Fibroblast of skin of left quadriceps (primary cell): ENCODE data around the gene ARMH3.
"Not testable (repeated sequence)": the region's sequence is repeated elsewhere in the genome, so short reads cannot be mapped to it uniquely, and the experiment has no call there.

Source experiments
- DNase-seq, 2 experiments: peaks; one replicate each; pipeline ENCODE4 v3.0.0-alpha.2; 2013; ENCODE audit warnings: low read depth in 2 of 2

The ARMH3 gene

DNA sequence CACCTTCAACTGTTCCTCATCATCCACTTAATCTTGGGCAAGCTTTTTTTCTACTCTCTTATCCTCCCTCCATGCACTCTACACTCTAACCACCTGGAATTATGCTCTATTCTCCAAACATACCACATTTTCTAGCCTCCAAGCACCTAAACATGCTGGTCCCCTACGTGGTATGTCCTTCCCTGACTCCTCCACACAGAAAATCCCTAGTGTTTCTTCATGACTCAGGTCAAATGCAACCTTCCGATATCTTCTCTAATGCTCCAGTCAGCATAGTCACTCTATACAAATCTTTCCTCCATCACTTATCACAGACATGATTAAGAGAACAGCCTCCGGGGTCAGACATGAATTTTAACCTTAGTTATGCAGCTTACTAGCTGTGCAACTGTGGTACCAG, 68.8 kb downstream of the ARMH3 start:
- DNase-seq = no peak

DNA sequence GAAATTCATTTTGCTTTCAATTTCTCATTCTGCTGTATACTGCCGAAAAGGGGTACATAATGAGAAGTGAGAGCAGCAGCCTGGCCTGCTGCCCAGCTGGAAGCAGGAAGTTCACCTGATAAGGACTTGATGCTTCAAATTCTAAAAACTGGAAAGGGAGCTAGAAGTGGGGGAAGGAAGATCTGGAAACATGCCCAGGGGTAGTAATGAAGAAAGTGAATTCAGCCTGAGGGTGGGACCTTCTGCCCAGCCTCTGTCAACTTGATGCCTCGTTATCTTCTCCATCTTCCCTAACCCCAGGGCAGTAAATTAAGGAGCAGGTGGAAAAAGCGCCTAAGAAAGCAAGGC, 69.4 kb downstream of the ARMH3 start:
- no peak for DNase-seq

DNA sequence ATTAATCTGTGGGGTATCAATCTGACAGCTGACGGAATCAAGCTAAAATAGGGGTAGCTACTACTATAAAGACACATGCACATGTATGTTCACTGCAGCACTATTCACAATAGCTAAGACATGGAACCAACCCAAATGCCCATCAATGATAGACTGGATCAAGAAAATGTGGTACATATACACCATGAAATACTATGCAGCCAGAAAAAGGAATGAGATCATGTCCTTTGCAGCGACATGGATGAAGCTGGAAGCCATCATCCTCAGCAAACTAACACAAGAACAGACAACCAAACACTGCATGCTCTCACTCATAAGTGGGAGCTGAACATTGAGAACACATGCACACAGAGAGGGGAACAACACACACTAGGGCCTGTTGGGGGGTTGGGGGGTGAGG, 75.3 kb downstream of the ARMH3 start:
- not testable (repeated sequence) for DNase-seq

DNA sequence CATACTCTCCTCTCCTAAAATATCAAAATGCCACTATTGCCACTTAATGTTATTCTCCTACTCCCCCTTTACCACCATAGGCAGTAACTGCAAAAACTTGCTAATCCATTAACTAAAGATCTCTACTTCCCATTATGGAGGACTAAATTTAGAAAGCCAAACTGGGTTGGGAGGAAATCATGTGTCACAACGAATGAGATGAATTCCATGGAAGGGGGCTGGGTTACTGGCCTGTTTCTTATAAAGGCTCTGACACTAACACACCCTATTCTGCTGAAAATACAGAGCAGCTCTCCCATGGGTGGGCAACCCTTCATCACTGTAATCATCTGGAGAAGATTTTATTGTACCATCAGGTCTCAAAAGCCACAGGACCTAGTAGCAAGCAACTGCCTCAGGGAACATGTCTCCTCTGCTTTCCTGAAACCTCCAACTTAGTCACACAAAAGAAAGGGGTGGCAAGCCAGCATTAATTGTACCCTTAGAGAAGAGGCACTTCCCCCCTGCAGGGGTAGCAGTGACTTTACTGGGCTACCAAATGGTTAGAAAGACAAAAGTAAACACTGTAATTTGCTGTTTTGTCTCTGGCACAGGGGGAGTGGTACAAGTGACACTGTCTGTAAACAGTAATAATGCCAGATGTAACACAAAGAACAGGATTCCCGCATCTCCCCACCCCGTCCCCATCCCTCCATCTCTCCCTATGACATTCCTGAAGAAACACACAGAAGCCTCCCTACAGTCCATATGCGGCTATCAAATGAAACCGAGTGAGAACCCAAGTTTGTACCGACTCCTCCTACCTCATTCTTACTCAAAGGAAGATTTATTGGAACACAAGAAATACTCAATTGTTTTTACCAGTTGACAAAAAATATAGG, 81.6 kb downstream of the ARMH3 start:
- DNase-seq = peak in 1 of 2 experiments; percentile 5

DNA sequence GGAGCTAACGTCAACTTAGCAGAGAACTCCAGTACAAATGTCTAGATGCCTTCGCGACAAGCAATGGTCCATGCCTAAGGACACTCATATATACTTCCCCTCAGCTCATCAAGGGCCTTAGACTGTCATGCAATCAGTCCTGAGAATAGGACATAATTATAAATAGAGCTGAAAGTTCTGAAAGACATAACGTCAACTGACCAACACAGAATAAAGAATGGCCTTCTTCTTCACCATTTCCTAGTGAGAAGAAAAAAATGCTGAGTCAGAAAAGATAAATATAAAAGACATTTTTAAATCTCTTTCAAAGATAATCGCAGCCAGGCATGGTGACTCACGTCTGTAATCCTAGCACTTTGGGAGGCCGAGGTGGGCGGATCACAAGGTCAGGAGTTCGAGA, 83.2 kb downstream of the ARMH3 start:
- no peak for DNase-seq

DNA sequence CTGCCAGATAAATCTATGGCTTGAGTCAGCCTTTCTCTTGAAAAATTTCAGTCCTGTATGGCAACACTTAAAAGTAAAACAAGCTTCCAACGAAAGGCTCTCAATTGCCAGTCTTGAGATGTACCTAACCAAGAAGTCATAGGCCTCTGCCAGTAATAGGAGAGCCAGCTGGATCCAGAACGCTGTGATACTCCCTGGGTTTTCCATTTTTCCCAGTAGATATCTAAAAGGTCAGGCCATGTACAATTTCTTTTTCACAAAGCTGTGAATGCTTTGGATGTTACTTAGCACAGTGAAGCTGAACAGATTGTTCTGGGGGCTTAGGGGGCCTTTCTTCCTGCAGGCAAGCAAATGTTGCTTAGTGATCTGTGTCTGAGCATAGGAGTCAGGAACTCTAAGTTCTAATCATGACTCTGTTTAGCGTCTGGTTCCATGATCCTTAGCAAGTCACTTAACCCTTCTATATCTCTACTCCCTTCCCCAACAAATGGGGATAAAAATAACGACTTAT, 86.5 kb downstream of the ARMH3 start:
- DNase-seq = no peak

DNA sequence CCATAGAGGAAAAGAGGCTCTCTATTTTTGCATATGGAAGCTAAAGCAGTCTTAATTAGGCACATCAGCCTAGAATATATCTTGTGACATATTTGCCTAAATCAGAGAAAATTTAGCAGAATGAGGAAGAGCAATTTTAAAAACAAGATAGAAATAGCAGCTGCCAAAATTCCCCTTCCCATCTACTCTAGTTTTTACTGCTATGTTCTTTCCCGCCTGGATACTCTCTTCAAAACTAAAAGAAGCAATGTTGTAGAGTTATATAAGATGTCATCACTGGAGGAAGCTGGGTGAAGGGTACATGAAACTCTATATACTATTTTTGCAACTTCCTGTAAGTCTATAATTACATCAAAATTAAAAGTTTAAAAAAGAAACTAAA, 87.0 kb downstream of the ARMH3 start:
- no peak for DNase-seq

DNA sequence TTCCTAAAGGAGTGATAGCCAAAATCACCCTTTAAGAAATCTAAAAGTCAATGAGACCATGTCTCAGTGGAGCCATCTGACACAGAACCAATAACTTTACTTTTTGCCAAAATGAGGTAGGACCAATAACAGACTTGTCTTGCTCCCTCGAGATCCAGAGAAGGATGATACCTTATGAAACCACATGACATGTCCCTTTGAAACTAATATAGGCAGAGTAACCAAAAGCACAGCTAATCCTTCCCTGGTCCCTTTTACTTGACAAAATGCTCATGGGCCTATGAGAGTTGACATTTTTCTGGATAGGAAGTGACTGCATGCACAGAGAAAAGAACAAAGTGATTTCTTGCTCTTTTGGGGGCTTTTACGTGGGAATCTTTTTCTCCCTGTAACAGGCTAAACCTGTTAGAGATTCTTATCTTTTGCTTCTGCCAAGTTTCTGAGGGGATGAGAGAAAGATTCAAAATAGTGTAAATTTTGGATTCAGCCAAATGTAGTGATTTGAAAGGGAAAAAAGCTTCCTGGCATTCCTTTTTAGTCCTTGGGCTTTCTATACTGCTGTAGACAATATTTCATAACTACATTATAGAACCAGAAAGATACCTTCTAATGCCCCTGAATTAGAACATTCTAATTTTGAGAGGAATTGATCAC, 87.6 kb downstream of the ARMH3 start:
- no peak for DNase-seq

DNA sequence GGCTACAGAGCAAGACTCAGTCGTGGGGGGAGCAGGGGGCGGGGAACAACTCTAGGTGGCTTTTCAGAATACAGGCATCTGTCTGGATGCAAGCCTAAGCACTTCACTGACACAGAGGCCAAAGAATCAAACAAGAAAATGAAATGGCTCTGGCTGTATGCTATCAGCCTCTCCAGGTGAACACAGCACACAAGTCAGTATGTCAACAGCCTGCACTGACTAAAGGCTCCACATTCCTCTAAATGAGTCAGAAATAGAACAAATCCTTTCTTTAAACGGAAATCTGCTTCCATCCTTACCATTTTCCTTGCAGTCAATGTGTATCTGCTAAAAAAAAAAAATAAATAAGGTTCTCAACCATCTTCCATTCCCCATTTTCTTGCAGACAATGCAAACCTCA, 88.3 kb downstream of the ARMH3 start:
- DNase-seq = no peak

DNA sequence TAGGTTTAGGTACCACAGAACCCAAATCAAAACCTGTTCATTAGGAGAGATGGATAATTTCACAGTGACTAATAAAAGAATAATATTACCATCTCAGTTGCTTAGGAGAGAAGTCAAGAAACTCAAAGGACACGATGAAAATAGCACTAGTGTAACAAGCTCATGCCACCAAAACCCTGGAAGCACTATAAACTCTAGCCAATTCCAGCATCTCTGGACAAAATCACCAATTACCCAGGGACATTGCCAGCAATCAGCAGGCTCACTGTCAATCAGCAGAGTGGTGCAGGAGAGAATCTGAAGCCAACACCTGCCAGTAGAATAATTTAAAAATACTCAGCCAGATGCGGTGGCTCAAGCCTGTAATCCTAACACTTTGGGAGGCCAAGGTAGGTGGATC, 88.9 kb downstream of the ARMH3 start:
- no peak for DNase-seq

DNA sequence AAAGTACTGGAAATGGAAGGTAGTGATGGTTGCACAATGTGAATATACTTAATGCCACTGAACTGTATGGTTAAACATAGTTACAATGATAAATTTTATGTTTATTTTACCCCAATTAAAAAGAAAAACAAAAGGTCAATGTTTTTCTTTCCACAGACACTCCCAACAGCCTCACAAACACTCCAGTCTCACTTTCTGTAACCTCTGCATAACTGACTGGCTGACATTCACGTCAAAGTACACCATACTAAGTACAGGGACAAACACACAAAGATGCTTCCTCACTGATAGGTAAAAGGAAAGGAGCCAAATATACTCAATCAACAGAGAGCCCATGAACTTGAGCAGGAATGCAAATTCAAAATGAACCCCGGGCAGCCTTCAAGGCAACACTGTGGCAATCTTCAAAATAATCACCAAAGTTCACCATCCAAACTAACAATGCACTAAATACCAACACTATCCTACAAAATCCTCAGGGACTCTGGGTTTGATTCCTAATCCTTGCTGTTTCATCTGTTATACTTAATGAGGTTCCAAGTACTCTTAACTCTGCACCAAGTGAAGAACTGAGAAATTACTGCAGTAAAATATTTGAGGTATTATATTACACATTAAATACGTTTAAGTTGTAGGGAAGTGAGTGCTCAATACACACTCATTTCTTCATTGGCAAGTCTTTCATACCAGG, 90.8 kb downstream of the ARMH3 start:
- no peak for DNase-seq

DNA sequence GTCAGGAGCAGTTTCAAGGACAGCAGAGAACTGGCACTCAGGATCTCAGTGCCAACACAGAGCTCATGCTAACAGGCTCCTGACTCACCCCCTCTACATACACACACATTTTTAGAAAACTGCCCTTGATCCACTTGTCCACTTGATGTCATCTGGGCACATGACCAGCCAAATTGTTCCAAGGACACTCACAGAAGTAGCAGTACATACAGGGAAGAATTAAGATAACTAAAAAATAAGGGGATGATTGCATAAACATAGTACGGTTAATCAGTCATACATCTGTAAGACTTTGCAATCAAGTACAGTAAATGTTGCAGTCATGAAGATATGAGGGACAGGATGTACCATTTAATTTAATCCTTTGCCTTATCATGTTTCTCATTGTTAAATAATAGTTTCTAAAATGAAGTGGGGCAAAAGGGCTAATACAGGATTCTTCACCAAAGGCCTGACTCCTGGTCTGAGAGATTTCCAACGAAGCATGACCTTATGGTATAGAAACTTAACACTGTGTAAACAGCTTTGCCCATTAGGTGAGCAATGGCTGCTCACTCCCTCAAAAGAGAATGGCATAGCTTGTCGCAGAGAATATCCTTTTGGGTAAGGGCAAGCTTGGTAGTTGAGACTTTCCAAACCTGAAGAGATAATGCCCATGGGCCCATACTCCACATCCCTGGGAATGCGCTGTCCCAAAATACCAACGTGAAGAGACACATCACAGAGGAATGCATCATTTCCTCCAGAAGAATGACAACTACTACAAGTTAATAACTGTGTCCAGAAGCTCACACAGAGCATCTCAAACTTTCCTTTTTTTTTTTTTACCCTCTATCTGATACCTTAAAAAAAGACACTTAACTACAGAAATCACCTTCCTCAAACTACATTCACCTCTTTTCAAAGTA, 94.1 kb downstream of the ARMH3 start:
- DNase-seq = no peak

DNA sequence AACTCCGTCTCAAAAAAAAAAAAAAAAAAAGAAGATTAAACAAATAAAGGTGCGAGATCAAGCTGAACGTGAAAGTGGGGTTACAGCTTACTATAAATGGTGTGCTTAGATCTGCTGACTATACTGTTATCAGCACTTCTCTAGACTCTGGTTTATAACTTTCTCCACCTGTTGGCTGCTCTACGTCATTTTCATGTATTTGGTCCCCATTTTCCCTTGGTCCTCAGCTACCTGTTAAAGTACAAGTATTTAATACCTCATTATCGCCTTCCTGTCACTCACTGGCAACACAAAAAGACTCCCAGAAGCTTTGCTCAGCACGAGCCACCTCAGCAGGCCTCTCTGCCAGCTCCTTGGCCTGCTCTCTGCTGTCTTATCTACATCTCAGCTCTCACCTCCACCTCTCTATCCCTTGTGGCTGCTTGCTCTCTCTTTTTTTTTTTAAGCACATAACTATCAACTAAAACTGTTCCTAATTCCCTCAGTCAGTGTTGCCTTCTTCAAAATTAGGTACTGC, 95.0 kb downstream of the ARMH3 start:
- DNase-seq = no peak

DNA sequence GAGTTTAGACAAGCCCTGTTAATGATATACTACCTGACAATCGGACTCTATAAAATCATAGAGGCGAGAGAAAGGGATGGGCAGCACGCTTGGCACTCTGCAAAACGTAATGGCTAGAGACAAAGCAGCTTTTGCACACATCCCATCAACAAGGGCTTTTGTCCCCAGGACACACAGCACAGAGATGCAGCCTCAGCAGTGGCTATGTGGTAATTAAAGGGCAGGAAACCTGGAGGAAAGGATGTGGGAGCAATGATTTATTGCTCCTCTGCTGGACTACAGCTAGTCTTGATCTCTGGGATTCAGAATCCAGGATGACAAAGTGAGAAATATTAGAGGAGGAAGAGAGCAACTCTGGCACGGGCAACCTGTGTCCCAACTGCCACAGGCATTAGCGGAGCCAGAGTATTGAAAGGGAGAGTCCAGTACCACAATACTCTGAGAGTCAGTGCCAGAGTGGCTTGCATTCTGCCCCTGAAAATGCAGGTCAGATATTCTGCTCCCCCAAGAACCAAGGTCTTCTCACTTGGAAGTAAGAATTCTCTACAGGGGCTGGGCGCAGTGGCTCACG, 96.5 kb downstream of the ARMH3 start:
- DNase-seq = no peak

DNA sequence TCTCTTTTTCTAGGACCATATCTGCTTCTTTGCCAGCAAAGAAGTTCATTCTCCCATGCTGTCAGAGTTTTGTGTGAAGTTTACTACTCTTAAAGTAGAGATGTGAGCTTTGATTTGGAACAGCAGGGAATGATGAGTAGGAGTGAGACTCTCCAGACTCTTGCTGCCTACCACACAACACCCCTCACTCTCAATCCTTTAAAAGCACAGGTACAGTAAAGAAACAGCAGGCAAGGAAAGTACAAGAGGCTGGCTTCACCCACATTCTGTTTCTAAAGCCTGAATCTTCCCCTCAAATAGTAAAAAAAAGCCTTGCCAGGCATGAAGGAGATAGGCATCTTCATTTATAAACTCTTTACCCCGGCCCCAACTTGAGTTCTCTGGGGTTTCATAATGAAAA, 97.3 kb downstream of the ARMH3 start:
- DNase-seq = no peak

DNA sequence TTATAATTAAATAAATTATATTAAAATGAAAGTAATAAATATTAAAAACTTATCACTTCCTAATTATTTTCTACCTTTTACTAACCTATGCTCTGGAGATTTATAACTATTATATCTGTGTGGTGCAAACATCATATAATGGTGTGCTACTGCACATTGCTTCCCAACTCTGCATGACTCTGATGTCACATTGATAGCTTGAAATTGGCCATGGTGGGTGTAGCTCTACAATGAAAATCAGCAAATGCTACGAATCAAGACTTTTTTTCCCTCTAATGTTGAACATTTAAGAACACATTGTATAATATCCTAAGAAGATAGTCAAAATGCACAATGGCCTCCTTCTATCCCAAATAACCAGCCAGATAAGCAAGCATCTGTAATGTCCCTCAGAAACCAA, 99.1 kb downstream of the ARMH3 start:
- DNase-seq = no peak

DNA sequence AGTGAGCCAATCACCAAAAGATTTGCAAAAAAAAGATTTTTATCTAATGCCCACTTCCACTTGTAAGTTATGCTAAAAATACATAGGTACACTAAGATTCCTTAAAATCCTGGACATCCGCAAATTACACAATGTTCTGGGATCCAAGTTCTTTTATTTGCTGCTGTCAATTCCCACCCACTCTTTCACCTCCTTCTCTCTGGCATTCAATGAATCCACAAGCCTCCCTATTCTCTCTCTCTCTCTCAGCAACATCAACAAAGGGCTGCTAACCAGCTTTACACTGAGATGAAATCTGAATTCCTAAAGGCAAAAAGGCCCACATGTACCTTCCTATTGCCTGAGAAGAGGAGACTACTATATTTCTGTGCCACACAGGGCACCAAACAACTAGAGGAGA, 99.9 kb downstream of the ARMH3 start:
- no peak for DNase-seq

DNA sequence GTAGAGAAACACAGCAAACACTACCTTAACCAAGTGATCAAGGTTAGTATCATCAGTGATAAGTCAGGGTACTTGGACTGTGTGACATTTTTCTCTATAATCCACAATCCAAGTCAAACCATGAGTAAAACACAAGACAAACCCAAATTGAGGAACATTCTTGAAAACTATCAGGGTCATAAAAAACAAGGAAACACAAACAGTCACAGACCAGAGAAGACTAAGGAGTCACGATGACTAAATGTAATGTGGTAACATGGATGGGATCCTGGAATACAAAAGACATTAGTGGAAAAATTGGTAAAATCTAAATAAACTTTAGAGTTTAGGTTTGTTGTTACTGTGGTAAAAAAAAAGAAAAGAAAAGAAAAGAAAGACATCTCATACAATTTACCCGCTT, 103.8 kb downstream of the ARMH3 start:
- DNase-seq = no peak

DNA sequence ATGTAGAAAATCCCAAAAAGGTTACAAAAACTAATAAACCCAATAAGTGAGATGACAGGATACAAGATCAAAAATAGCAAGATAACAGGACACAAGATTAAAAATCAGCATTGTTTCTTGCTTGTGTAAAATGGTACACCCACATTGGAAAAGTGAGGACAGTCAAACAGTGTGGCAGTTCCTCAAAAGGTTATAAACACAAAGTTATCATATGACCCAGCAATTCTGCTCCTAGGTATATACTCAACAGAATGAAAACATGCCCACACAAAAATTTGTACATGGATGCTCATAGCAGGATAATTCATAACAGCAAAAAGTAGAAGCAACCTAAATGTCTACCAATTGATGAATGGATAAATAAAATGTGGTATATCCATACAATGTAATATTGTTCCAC, 105.8 kb downstream of the ARMH3 start:
- no peak for DNase-seq

DNA sequence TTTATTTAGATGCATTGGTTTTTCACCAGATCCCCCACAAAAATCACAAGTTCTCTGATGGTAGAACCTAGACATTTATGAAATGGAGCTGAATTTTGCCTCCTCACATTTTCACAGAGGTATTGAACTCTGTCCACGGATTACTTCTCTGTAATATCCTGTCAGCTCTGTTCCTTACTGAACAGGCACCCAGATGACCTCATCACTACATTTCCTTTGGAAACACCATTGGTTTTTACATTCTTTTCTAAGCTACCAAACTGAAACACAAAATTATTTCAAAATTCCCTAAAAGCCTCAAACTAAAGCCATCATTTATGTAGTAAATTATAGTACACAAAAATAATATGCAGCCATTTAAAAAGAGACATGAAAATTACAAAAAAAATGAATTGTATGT, 114.1 kb downstream of the ARMH3 start:
- DNase-seq = no peak

DNA sequence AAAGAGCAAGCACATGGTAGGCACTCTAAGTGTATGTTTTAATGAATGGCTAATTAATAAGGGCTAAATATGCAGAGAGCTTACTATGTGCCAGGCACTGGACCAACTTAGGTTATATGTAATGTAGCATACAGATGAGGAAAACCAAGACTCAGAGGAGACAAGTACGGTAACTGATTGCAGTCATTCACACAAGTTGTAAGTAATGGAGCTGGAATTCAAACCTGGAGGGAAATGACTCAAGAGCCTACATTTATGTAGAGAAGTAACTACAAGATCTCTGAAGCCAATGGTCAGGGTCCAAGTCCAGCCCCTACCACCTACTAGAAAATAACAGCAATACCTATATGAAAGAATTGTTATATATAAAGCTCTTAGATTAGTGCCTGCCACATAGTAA, 115.1 kb downstream of the ARMH3 start:
- no peak for DNase-seq
